WI38 (cell line): ENCODE measurements around the gene NELL1.
"Not testable (repeated sequence)": the region's sequence is repeated elsewhere in the genome, so short reads cannot be mapped to it uniquely, and the experiment has no call there.

Experiments used
- H3K4me3 ChIP-seq: 2 replicates; pipeline ENCODE4 v1.5.1; 2011; ENCODE audit warnings: low read depth, mild to moderate bottlenecking, control low read depth, low read length
- CTCF ChIP-seq: IDR thresholded peaks from 2 replicates; pipeline ENCODE4 v1.5.1; 2012; ENCODE audit warnings: low read depth, mild to moderate bottlenecking, control low read depth, low read length

Gene NELL1

GRCh38 chr11:21132146-21132720 is 462.8 kb downstream of the NELL1 start:
- TF ChIP-seq CTCF: no peak
- H3K4me3 ChIP-seq: no peak overlapping the region

- no peak for TF ChIP-seq CTCF
Measured at GRCh38 chr11:21133244-21133643, 463.9 kb downstream of the NELL1 start.

GRCh38 chr11:21133722-21134121 is 464.3 kb downstream of the NELL1 start:
- no peak overlapping the region for H3K4me3 ChIP-seq
- TF ChIP-seq CTCF: no peak

More at GRCh38 chr11:21133244-21133643, 463.9 kb downstream of the NELL1 start:
- H3K4me3 ChIP-seq: no peak overlapping the region

- no peak for TF ChIP-seq CTCF
- H3K4me3 ChIP-seq: no peak overlapping the region
Measured at GRCh38 chr11:21137803-21138202, 468.4 kb downstream of the NELL1 start.

- not testable (repeated sequence) for H3K4me3 ChIP-seq
Measured at GRCh38 chr11:21141557-21141956, 472.2 kb downstream of the NELL1 start.

- no peak overlapping the region for H3K4me3 ChIP-seq
- no peak for TF ChIP-seq CTCF
Measured at GRCh38 chr11:21142007-21142406, 472.6 kb downstream of the NELL1 start.

GRCh38 chr11:21144531-21144930 is 475.1 kb downstream of the NELL1 start:
- H3K4me3 ChIP-seq: no peak overlapping the region
- TF ChIP-seq CTCF: no peak

- no peak for TF ChIP-seq CTCF
- no peak overlapping the region for H3K4me3 ChIP-seq
Measured at GRCh38 chr11:21148376-21148775, 479.0 kb downstream of the NELL1 start.
